Measurements from ENCODE around the gene CYP1A1. TPM values are rescaled to one million over a fixed set of nuclear protein-coding genes. Genes with fewer than 3 reads are reported as not detected.

The CYP1A1 gene
- total RNA-seq, 1 experiment from 2014 or later, result 0.15 TPM

DNA sequence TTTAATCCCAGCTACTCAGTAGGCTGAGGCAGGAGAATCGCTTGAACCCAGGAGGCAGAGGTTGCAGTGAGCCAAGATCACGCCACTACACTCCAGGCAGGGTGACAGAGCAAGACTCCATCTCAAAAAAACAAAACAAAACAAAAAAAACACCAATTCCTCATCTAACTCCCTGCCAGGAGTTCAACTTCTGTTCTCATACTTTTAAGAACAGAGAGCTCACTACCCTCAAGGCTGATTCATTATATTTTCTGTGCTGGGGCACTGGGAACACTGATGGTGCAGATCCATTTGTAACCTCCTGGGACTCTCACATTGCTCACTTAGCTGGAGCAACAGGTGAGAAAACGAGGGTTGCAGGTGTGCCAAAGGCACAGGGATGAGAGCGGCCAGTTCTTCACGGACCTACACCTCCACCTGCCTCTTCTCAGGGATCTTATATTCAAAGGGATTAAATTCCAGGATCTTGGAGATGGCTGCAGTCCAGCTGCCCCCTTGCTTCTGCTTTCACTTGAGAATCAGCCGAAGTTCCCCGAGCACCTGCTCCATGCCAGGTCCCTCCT, 44.2 kb upstream of the CYP1A1 start:
- Histone ChIP-seq H3K36me3 (ENCODE audit: control insufficient read depth, insufficient read depth, low read length) (no peaks in the 10 kb centered on the region), H3K27ac (ENCODE audit: low read length) (no peak overlapping the region), H3K4me1 (ENCODE audit: control insufficient read depth, insufficient read depth, low read length) (no peaks in the 10 kb centered on the region; the same call in 1 of the 2 replicates), H3K9me3 (ENCODE audit: control insufficient read depth, insufficient read depth, low read depth, low read length) (no peaks in the 10 kb centered on the region), H3K4me3 (ENCODE audit: low read depth in 2 of 2, low read length in 2 of 2) (no peak overlapping the region), H3K27me3 (ENCODE audit: control insufficient read depth, insufficient read depth, low read length) (no peaks in the 10 kb centered on the region)
- no TSS peak for BruUV-seq (replicated peaks)
- ChIA-PET CTCF (interaction anchor here (0.5 to 5.6 kb wide), 8 partner anchors 10 to 394 kb away, joined by 3 to 106 read pairs (median 4); no protein-coding TSS in a partner anchor), POLR2A (interaction anchor here (0.6 kb wide), 1 partner anchor 126 kb away, joined by 4 read pairs; no protein-coding TSS in a partner anchor)
- DNase-seq (ENCODE audit: low read depth, low spot score), result no peak
- intact Hi-C loops (cut with micrococcal nuclease; ENCODE audit: unreplicated experiment), result loop anchor here (2.0 to 10.0 kb wide), 3 partner anchors 31 to 185 kb away; partner anchors contain the start of gene RPP25
- in situ Hi-C loops (cut with HindIII; ENCODE audit: low pct_unique_long_range_greater_than_20kb, low sequenced_read_pairs), result loop anchor here (25.0 kb wide), 1 partner anchor 132 kb away; no protein-coding TSS in a partner anchor
- ATAC-seq, result no peak
- TF ChIP-seq, protein P1, sequence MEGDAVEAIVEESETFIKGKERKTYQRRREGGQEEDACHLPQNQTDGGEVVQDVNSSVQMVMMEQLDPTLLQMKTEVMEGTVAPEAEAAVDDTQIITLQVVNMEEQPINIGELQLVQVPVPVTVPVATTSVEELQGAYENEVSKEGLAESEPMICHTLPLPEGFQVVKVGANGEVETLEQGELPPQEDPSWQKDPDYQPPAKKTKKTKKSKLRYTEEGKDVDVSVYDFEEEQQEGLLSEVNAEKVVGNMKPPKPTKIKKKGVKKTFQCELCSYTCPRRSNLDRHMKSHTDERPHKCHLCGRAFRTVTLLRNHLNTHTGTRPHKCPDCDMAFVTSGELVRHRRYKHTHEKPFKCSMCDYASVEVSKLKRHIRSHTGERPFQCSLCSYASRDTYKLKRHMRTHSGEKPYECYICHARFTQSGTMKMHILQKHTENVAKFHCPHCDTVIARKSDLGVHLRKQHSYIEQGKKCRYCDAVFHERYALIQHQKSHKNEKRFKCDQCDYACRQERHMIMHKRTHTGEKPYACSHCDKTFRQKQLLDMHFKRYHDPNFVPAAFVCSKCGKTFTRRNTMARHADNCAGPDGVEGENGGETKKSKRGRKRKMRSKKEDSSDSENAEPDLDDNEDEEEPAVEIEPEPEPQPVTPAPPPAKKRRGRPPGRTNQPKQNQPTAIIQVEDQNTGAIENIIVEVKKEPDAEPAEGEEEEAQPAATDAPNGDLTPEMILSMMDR (IDR thresholded peaks at IDR 0.05), result no peak
- TF ChIP-seq, protein P2, sequence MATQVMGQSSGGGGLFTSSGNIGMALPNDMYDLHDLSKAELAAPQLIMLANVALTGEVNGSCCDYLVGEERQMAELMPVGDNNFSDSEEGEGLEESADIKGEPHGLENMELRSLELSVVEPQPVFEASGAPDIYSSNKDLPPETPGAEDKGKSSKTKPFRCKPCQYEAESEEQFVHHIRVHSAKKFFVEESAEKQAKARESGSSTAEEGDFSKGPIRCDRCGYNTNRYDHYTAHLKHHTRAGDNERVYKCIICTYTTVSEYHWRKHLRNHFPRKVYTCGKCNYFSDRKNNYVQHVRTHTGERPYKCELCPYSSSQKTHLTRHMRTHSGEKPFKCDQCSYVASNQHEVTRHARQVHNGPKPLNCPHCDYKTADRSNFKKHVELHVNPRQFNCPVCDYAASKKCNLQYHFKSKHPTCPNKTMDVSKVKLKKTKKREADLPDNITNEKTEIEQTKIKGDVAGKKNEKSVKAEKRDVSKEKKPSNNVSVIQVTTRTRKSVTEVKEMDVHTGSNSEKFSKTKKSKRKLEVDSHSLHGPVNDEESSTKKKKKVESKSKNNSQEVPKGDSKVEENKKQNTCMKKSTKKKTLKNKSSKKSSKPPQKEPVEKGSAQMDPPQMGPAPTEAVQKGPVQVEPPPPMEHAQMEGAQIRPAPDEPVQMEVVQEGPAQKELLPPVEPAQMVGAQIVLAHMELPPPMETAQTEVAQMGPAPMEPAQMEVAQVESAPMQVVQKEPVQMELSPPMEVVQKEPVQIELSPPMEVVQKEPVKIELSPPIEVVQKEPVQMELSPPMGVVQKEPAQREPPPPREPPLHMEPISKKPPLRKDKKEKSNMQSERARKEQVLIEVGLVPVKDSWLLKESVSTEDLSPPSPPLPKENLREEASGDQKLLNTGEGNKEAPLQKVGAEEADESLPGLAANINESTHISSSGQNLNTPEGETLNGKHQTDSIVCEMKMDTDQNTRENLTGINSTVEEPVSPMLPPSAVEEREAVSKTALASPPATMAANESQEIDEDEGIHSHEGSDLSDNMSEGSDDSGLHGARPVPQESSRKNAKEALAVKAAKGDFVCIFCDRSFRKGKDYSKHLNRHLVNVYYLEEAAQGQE (IDR thresholded peaks at IDR 0.05; ENCODE audit: insufficient read depth in 1 of 2, low read depth in 2 of 2, low read length in 1 of 2), result no peak
- TF ChIP-seq POLR2AphosphoS5 (IDR thresholded peaks at IDR 0.05; ENCODE audit: low read depth, low read length) (no peak), TCF7L2 (IDR thresholded peaks at IDR 0.05; ENCODE audit: low read depth, low read length) (no peak), SIN3A (IDR thresholded peaks at IDR 0.05; ENCODE audit: borderline replicate concordance, insufficient read depth, low read depth, low read length) (no peak)

DNA sequence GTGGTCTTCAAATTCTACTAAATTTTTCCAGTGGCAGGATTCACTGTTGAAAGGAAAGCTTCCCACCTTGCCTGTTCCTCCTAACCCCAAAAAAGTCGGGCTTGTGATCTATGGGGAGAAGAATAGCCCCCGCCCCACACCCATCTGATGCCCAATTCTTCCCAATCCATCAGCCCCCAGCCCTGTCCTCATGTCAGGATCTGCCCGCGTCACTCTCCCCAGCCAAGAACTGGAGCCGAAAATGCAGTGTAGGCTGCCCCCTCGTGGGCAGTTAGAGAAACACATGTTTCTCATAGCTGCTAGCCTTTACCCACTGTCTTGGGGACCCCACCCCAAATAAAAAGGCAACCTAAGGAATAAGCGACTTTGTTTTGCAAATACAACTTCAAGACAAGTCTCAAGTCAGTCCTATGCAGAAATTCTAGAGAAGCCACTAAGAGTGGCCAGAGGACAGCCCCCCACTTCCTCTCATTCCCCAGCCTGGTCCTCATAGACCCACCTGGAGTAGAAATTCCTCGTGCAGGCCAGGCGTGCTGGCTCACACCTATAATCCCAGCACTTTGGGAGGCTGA, 43.5 kb upstream of the CYP1A1 start:
- ATAC-seq (peak; percentile 69), DNase-seq (ENCODE audit: low read depth, low spot score) (no peak)
- in situ Hi-C loops (cut with HindIII; ENCODE audit: low pct_unique_long_range_greater_than_20kb, low sequenced_read_pairs), result loop anchor here (25.0 kb wide), 1 partner anchor 132 kb away; no protein-coding TSS in a partner anchor
- no peak overlapping the region for H3K27ac ChIP-seq (ENCODE audit: low read length)
- H3K4me3 ChIP-seq (ENCODE audit: low read depth in 2 of 2, low read length in 2 of 2), result no peak overlapping the region; a peak in 1 of 4 replicates
- H3K4me1 ChIP-seq (ENCODE audit: control insufficient read depth, insufficient read depth, low read length), result no peaks in the 10 kb centered on the region; the same call in 1 of the 2 replicates
- POLR2A ChIA-PET, result interaction anchor here (0.6 kb wide), 1 partner anchor 80 kb away, joined by 3 read pairs; no protein-coding TSS in a partner anchor
- no peaks in the 10 kb centered on the region for H3K27me3 ChIP-seq (ENCODE audit: control insufficient read depth, insufficient read depth, low read length)
- TF ChIP-seq POLR2AphosphoS5 (IDR thresholded peaks at IDR 0.05; ENCODE audit: low read depth, low read length) (no peak), SIN3A (IDR thresholded peaks at IDR 0.05; ENCODE audit: borderline replicate concordance, insufficient read depth, low read depth, low read length) (no peak), TCF7L2 (IDR thresholded peaks at IDR 0.05; ENCODE audit: low read depth, low read length) (no peak)
- TF ChIP-seq, protein P2 (IDR thresholded peaks at IDR 0.05; ENCODE audit: insufficient read depth in 1 of 2, low read depth in 2 of 2, low read length in 1 of 2), result no peak
- TF ChIP-seq, protein P1 (IDR thresholded peaks at IDR 0.05), result peak; percentile 89
- no TSS peak for BruUV-seq (replicated peaks)
- intact Hi-C loops (cut with micrococcal nuclease; ENCODE audit: unreplicated experiment), result loop anchor here (1.0 kb wide), 1 partner anchor 134 kb away; no protein-coding TSS in a partner anchor
- CTCF ChIA-PET, result interaction anchor here (0.5 to 5.6 kb wide), 15 partner anchors 10 to 639 kb away, joined by 3 to 106 read pairs (median 4); partner anchors contain the start of gene CYP1A1
- H3K36me3 ChIP-seq (ENCODE audit: control insufficient read depth, insufficient read depth, low read length), result no peaks in the 10 kb centered on the region
- no peaks in the 10 kb centered on the region for H3K9me3 ChIP-seq (ENCODE audit: control insufficient read depth, insufficient read depth, low read depth, low read length)

Data from Panc1 (cell line).